Vagina (tissue), 2 donors: ENCODE measurements around the gene SSNA1. TPM values are rescaled to one million over a fixed set of nuclear protein-coding genes. Genes with fewer than 3 reads are reported as not detected.

ENCODE experiments used
- DNase-seq, 2 donors: peaks; one replicate each; pipeline ENCODE4 v3.0.0-alpha.2; 2017; ENCODE audit errors: extremely low spot score in 2 of 2
- H3K27ac ChIP-seq: fragments of 200-600 bp; sonication (generic); one replicate; pipeline ENCODE4 v1.5.1; 2019
- H3K27me3 ChIP-seq: fragments of 200-600 bp; sonication (generic); one replicate; pipeline ENCODE4 v1.5.1; 2019
- H3K36me3 ChIP-seq, 2 donors: fragments of 200-600 bp; sonication (generic); one replicate each; pipeline ENCODE4 v1.5.1; 2017 to 2019
- H3K4me1 ChIP-seq: fragments of 200-600 bp; sonication (generic); one replicate; pipeline ENCODE4 v1.5.1; 2019
- H3K4me3 ChIP-seq, 2 donors: fragments of 200-600 bp; sonication (generic); 1 replicate in 1 of 2; 2 replicates in 1 of 2; pipeline ENCODE4 v1.5.1; 2016 to 2019
- H3K9me3 ChIP-seq: fragments of 200-600 bp; sonication (generic); one replicate; pipeline ENCODE4 v1.5.1; 2019
- CTCF ChIP-seq, 3 experiments: fragments of 450-650 bp in 2 of 3; fragments of 200-600 bp in 1 of 3; sonication (generic) in 1 of 3; IDR thresholded peaks; one replicate each; pipeline ENCODE4 v1.5.1; 2017 to 2019; ENCODE audit warnings: antibody characterized with exemption in 3 of 3, mild to moderate bottlenecking in 2 of 3, moderate library complexity in 2 of 3
- POLR2A ChIP-seq, 2 donors: fragments of 450-650 bp; IDR thresholded peaks; one replicate each; pipeline ENCODE4 v1.6.1; 2017; ENCODE audit warnings: antibody characterized with exemption in 2 of 2, mild to moderate bottlenecking in 2 of 2, moderate library complexity in 2 of 2
- POLR2AphosphoS5 ChIP-seq, 2 donors: sonication (generic); formaldehyde crosslinking; IDR thresholded peaks; one replicate each; pipeline ENCODE4 v1.9.0; 2017; ENCODE audit warnings: antibody characterized with exemption in 2 of 2, mild to moderate bottlenecking in 2 of 2, low read depth in 1 of 2; ENCODE audit not compliant: insufficient read depth in 1 of 2
- intact Hi-C: fragments of 100-400 bp; cut with DNase I; formaldehyde crosslinking; loops from one replicate; pipeline ENCODE4 v1.15.1; 2023
- total RNA-seq: library from RNA; depleted of rRNA; stranded (reverse); fragments of >200 nt; gene quantifications from one replicate; pipeline ENCODE4 v1.2.3, GENCODE V29; 2016

The SSNA1 gene
- 49.8 TPM for total RNA-seq

- intact Hi-C loops: no loop called here
- H3K4me1 ChIP-seq: peaks cover 50% of the 10 kb centered on the region
Measured at GRCh38 chr9:137188490-137189296, at the start of gene SSNA1, which contains the start of gene ANAPC2. Gene SSNA1 (plus strand): TSS chr9:137188676. CDS start chr9:137188727, 51 bp downstream. Gene ANAPC2 (minus strand): TSS chr9:137188560. CDS start chr9:137188532, 28 bp downstream.

DNA sequence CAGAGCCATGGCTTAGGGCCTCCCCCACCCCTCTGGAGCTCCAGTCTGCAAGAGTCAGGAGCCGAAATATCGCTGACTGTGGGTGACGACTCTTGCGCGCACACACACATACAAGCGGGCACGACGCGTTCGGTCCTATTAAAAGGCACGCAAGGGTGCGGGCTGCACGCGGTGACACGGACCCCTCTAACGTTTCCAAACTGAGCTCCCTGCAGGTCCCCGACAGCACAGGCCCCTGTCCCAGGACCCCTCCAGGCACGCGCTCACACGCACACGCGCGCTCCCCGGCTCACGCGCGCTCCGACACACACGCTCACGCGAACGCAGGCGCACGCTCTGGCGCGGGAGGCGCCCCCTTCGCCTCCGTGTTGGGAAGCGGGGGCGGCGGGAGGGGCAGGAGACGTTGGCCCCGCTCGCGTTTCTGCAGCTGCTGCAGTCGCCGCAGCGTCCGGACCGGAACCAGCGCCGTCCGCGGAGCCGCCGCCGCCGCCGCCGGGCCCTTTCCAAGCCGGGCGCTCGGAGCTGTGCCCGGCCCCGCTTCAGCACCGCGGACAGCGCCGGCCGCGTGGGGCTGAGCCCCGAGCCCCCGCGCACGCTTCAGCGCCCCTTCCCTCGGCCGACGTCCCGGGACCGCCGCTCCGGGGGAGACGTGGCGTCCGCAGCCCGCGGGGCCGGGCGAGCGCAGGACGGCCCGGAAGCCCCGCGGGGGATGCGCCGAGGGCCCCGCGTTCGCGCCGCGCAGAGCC lies 49.6 kb upstream of the SSNA1 start, which contains the start of gene GRIN1:
GRIN1 (plus strand) TSS at position 433 of the 746 bp plus-strand sequence. CDS start 333 bp downstream, outside the sequence.
- H3K4me1 ChIP-seq: peaks cover 11% of the 10 kb centered on the region
- H3K36me3 ChIP-seq: no peaks in the 10 kb centered on the region
- no peak within 1 kb of the TSS for H3K4me3 ChIP-seq
- no peaks in the 10 kb centered on the region for H3K9me3 ChIP-seq
- intact Hi-C loops: no loop called here
- no peak for DNase-seq
- TF ChIP-seq CTCF (IDR thresholded peaks at IDR 0.05): no peak
- TF ChIP-seq POLR2A (IDR thresholded peaks at IDR 0.05): no peak
- no peak within 1 kb of the TSS for H3K27ac ChIP-seq
- H3K27me3 ChIP-seq: no peaks in the 10 kb centered on the region

More at GRCh38 chr9:137188490-137189296, at the start of gene SSNA1, which contains the start of gene ANAPC2:
- peak within 1 kb of the TSS; percentile 93 for H3K27ac ChIP-seq
- no peaks in the 10 kb centered on the region for H3K27me3 ChIP-seq
- peak in 1 of 2 donors; percentile 92 for DNase-seq
- peaks cover 0 to 20% of the 10 kb centered on the region in 2 donors for H3K36me3 ChIP-seq
- peak within 1 kb of the TSS; percentile 70 to 88 for H3K4me3 ChIP-seq
- TF ChIP-seq POLR2A (IDR thresholded peaks at IDR 0.05) (peak in 1 of 2 donors; percentile 79), CTCF (IDR thresholded peaks at IDR 0.05) (peak in 1 of 3 experiments; percentile 23), POLR2AphosphoS5 (IDR thresholded peaks at IDR 0.05; ENCODE audit: insufficient read depth in 1 of 2, low read depth in 1 of 2) (peak; percentile 89 to 95)
- H3K9me3 ChIP-seq: no peaks in the 10 kb centered on the region

- H3K4me3 ChIP-seq: no peak overlapping the region
- intact Hi-C loops: no loop called here
- no peak for TF ChIP-seq CTCF (IDR thresholded peaks at IDR 0.05)
- no peak for TF ChIP-seq POLR2AphosphoS5 (IDR thresholded peaks at IDR 0.05; ENCODE audit: insufficient read depth in 1 of 2, low read depth in 1 of 2)
- no peak for TF ChIP-seq POLR2A (IDR thresholded peaks at IDR 0.05)
- H3K9me3 ChIP-seq: no peaks in the 10 kb centered on the region
- no peaks in the 10 kb centered on the region for H3K27me3 ChIP-seq
- no peaks in the 10 kb centered on the region for H3K36me3 ChIP-seq
- no peak for DNase-seq
- peaks cover 11% of the 10 kb centered on the region for H3K4me1 ChIP-seq
- no peak overlapping the region for H3K27ac ChIP-seq
Measured at GRCh38 chr9:137139468-137140150, 48.9 kb upstream of the SSNA1 start.

GRCh38 chr9:137140151-137141012 lies 48.1 kb upstream of the SSNA1 start:
- Histone ChIP-seq H3K36me3 (no peaks in the 10 kb centered on the region), H3K27me3 (no peaks in the 10 kb centered on the region), H3K27ac (no peak overlapping the region), H3K4me1 (peaks cover 11% of the 10 kb centered on the region), H3K9me3 (no peaks in the 10 kb centered on the region), H3K4me3 (no peak overlapping the region)
- no peak for TF ChIP-seq POLR2AphosphoS5 (IDR thresholded peaks at IDR 0.05; ENCODE audit: insufficient read depth in 1 of 2, low read depth in 1 of 2)
- TF ChIP-seq POLR2A (IDR thresholded peaks at IDR 0.05): no peak
- no peak for TF ChIP-seq CTCF (IDR thresholded peaks at IDR 0.05)
- no peak for DNase-seq
- intact Hi-C loops: no loop called here
